IMR-90 (cell line): ENCODE data around the gene TSPAN1. TPM values are rescaled to one million over a fixed set of nuclear protein-coding genes. Genes with fewer than 3 reads are reported as not detected.

Experiments used
- ATAC-seq: fragments of 200-7000 bp; cut with Tn5 transposase; 2 replicates; pipeline ENCODE4 v1.9.1; 2020; ENCODE audit warnings: low read depth, mild to moderate bottlenecking, moderate library complexity
- BruUV-seq: library from RNA; stranded (reverse); fragments of 400-500 nt; replicated peaks from 2 replicates; lab custom pipeline; 2021; lab: Mats Ljungman, UMichigan
- CTCF ChIA-PET: fragments of 300-600 bp; formaldehyde crosslinking; extraction: SDS; loops from one replicate; lab custom pipeline; 2021; ENCODE audit warnings: antibody characterized with exemption; lab: Yijun Ruan, JAX
- POLR2A ChIA-PET: fragments of 300-600 bp; sonication (Branson Sonifier 250); formaldehyde crosslinking; loops from one replicate; lab custom pipeline; 2022; ENCODE audit warnings: antibody characterized with exemption; ENCODE audit not compliant: unreplicated experiment; lab: Charles Lee
- DNase-seq: peaks from one replicate; pipeline ENCODE4 v3.0.0; 2013
- H2AFZ ChIP-seq: replicated peaks from 2 replicates; pipeline ENCODE3; 2013; ENCODE audit warnings: low read length, mild to moderate bottlenecking; ENCODE audit not compliant: poor library complexity
- H2AK5ac ChIP-seq: 2 replicates; pipeline ENCODE4 v1.6.1; 2013; ENCODE audit warnings: low read depth, low read length, inconsistent platforms
- H2AK9ac ChIP-seq: replicated peaks from 2 replicates; pipeline ENCODE3; 2013; ENCODE audit warnings: mild to moderate bottlenecking, low read depth, low read length, moderate library complexity; ENCODE audit not compliant: poor library complexity
- H2BK120ac ChIP-seq: 2 replicates; pipeline ENCODE4 v1.6.1; 2013; ENCODE audit warnings: low read depth, low read length, inconsistent platforms
- H2BK15ac ChIP-seq: 3 replicates; pipeline ENCODE4 v1.6.1; 2013; ENCODE audit warnings: low read depth, low read length, inconsistent platforms
- H2BK20ac ChIP-seq: 2 replicates; pipeline ENCODE4 v1.6.1; 2013; ENCODE audit warnings: low read depth, mild to moderate bottlenecking, inconsistent platforms, low read length, moderate library complexity
- H2BK5ac ChIP-seq: 2 replicates; pipeline ENCODE4 v1.6.1; 2013; ENCODE audit warnings: mild to moderate bottlenecking, low read depth, low read length, inconsistent platforms; ENCODE audit not compliant: poor library complexity, severe bottlenecking
- H3K14ac ChIP-seq: replicated peaks from 2 replicates; pipeline ENCODE4 v1.6.1; 2013; ENCODE audit warnings: low read depth, low read length, inconsistent platforms
- H3K18ac ChIP-seq: 2 replicates; pipeline ENCODE4 v1.6.1; 2013; ENCODE audit warnings: low read depth, low read length, control low read depth
- H3K23ac ChIP-seq: 2 replicates; pipeline ENCODE4 v1.6.1; 2013; ENCODE audit warnings: low read depth, low read length, inconsistent platforms
- H3K27ac ChIP-seq: 2 replicates; pipeline ENCODE4 v1.5.1; 2013; ENCODE audit warnings: mild to moderate bottlenecking, control low read depth, low read length; ENCODE audit not compliant: insufficient read depth
- H3K27me3 ChIP-seq: 2 replicates; pipeline ENCODE4 v1.6.1; 2013; ENCODE audit warnings: low read length; ENCODE audit not compliant: control insufficient read depth, insufficient read depth
- H3K36me3 ChIP-seq: 2 replicates; pipeline ENCODE4 v1.6.1; 2013; ENCODE audit warnings: low read length, mixed read lengths; ENCODE audit not compliant: control insufficient read depth, insufficient read depth
- H3K4ac ChIP-seq: 2 replicates; pipeline ENCODE4 v1.6.1; 2013; ENCODE audit warnings: low read depth, low read length, inconsistent platforms
- H3K4me1 ChIP-seq: 2 replicates; pipeline ENCODE4 v1.6.1; 2013; ENCODE audit warnings: low read length, mixed read lengths; ENCODE audit not compliant: control insufficient read depth, insufficient read depth
- H3K4me2 ChIP-seq: 2 replicates; pipeline ENCODE4 v1.6.1; 2013; ENCODE audit warnings: low read depth, mild to moderate bottlenecking, control low read depth, low read length, moderate library complexity
- H3K4me3 ChIP-seq: 2 replicates; pipeline ENCODE4 v1.5.1; 2013; ENCODE audit warnings: low read depth, mild to moderate bottlenecking, control low read depth, low read length, moderate library complexity; ENCODE audit not compliant: insufficient read depth
- H3K56ac ChIP-seq: 2 replicates; pipeline ENCODE4 v1.6.1; 2013; ENCODE audit warnings: low read length, inconsistent platforms; ENCODE audit not compliant: insufficient read depth; ENCODE audit errors: extremely low read depth
- H3K79me1 ChIP-seq, 2 experiments: 2 replicates each; pipeline ENCODE4 v1.6.1; 2013; ENCODE audit warnings: low read length in 2 of 2, inconsistent platforms in 1 of 2, low read depth in 1 of 2
- H3K9ac ChIP-seq: 2 replicates; pipeline ENCODE4 v1.6.1; 2013; ENCODE audit warnings: low read depth, low read length, control low read depth
- H3K9me1 ChIP-seq: 2 replicates; pipeline ENCODE4 v1.6.1; 2013; ENCODE audit warnings: low read length, inconsistent platforms; ENCODE audit not compliant: insufficient read depth
- H3K9me3 ChIP-seq: 2 replicates; pipeline ENCODE4 v1.6.1; 2013; ENCODE audit warnings: low read length; ENCODE audit not compliant: control insufficient read depth, insufficient read depth
- H4K20me1 ChIP-seq: 2 replicates; pipeline ENCODE4 v1.6.1; 2013; ENCODE audit warnings: low read length, inconsistent platforms; ENCODE audit not compliant: insufficient read depth
- H4K5ac ChIP-seq: 2 replicates; pipeline ENCODE4 v1.6.1; 2013; ENCODE audit warnings: mild to moderate bottlenecking, low read depth, low read length, control low read depth
- H4K8ac ChIP-seq, 2 experiments: 2 replicates each; pipeline ENCODE4 v1.6.1; 2013; ENCODE audit warnings: low read depth in 2 of 2, low read length in 2 of 2, control low read depth in 1 of 2, inconsistent platforms in 1 of 2
- H4K91ac ChIP-seq: 2 replicates; pipeline ENCODE4 v1.6.1; 2013; ENCODE audit warnings: low read depth, low read length, inconsistent platforms; ENCODE audit not compliant: insufficient read depth
- BHLHE40 ChIP-seq: fragments of 150-350 bp; IDR thresholded peaks from 2 replicates; pipeline ENCODE4 v1.6.1; 2016; ENCODE audit warnings: mild to moderate bottlenecking, low read depth, low read length
- CHD1 ChIP-seq: IDR thresholded peaks from 2 replicates; pipeline ENCODE4 v1.6.1; 2012; ENCODE audit warnings: low read depth, low read length, improper control_type of control experiment
- FOS ChIP-seq: fragments of 150-350 bp; IDR thresholded peaks from 2 replicates; pipeline ENCODE4 v1.6.1; 2016; ENCODE audit warnings: low read depth, low read length
- WGBS, 2 experiments: methylation state at CpG; one replicate each; pipeline versions ENCODE4 v1.1.5 to v1.1.7; 2013; ENCODE audit warnings: missing lambda C conversion rate in 2 of 2; ENCODE audit not compliant: insufficient read length in 1 of 2; ENCODE audit errors: extremely low coverage in 2 of 2; 5-methylcytosine and 5-hydroxymethylcytosine counted together
- dilution Hi-C: fragments of 300-500 bp; cut with HindIII; formaldehyde crosslinking; loops from one replicate; pipeline ENCODE4 v1.14.3; 2018; ENCODE audit warnings: low sequenced_read_pairs; ENCODE audit not compliant: unreplicated experiment
- in situ Hi-C: fragments of 300-500 bp; cut with MboI; formaldehyde crosslinking; loops from 3 replicates; pipeline ENCODE4 v1.14.3; 2019; ENCODE audit warnings: low sequenced_read_pairs, inconsistent platforms, mixed read lengths
- intact Hi-C: fragments of 100-400 bp; cut with micrococcal nuclease; formaldehyde crosslinking; loops from 2 replicates; pipeline ENCODE4 v1.10.0; 2022
- polyA plus RNA-seq, 3 experiments: library from polyadenylated mRNA; depleted of rRNA; stranded (reverse); fragments of >200 nt; gene quantifications; 2 replicates each; pipeline ENCODE4 v1.2.3, GENCODE V29; 2012; ENCODE audit warnings: low replicate concordance in 1 of 3
- total RNA-seq: library from RNA; depleted of rRNA; stranded (reverse); fragments of >200 nt; gene quantifications from 2 replicates; pipeline ENCODE4 v1.2.3, GENCODE V29; 2012
- TF ChIP-seq, protein P1 (sequence below): fragments of 150-350 bp; IDR thresholded peaks from 2 replicates; pipeline ENCODE4 v1.6.1; 2016; ENCODE audit warnings: low read depth, mild to moderate bottlenecking, low read length, moderate library complexity, borderline replicate concordance

The TSPAN1 gene
- total and polyA plus RNA-seq, 2 of the 4 experiments (the other 2 are of a cell fraction) = 0.18 to 0.82 TPM

DNA sequence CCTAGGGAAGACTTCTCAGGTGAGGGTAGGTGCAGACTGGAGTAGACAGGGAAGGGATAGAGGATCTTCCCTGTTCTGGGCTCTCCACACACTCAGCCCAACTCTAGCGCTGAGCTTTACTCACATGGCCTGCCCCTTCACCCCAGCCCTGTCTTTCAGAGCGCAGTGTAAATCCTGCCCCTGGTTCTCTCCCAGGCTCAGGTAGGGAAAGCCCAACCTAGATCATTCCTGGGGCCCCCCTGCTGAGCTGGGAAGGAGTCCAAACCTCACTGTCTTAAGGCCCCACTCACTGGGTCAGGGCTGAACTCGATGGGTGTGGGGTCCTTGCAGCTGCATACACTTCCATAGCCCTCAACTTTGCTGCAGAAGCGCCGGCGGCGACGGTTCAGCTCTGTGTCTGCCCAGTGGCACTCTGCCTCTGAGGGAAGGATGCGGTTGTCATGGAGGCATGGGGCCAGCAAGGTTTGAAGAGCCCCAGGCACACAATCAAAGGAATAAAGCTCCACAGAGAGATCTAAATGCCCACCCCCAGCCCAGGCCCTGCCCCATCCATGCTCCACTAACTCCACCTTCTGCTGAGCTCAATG is 19.2 kb downstream of the TSPAN1 start:
- no peak overlapping the region for H2BK5ac ChIP-seq
- H3K4me2 ChIP-seq = no peak overlapping the region
- peaks cover 14 to 53% of the 10 kb centered on the region in 2 experiments for H3K79me1 ChIP-seq
- no peak overlapping the region for H3K23ac ChIP-seq
- peaks cover 28% of the 10 kb centered on the region for H3K9me1 ChIP-seq
- no peak overlapping the region for H3K4ac ChIP-seq
- dilution Hi-C loops (loop anchor here (25.0 kb wide), 1 partner anchor 157 kb away; no protein-coding TSS in a partner anchor), intact Hi-C loops (no loop called here), in situ Hi-C loops (no loop called here)
- no peak overlapping the region for H4K91ac ChIP-seq
- no peak overlapping the region for H4K5ac ChIP-seq
- H3K18ac ChIP-seq = no peak overlapping the region
- H3K56ac ChIP-seq = no peak overlapping the region
- H3K27me3 ChIP-seq = no peaks in the 10 kb centered on the region
- no peak overlapping the region for H2AFZ ChIP-seq
- ATAC-seq = no peak
- peaks cover 3% of the 10 kb centered on the region; the same call in 1 of the 2 replicates for H4K20me1 ChIP-seq
- H3K14ac ChIP-seq = no peak overlapping the region
- no peak for DNase-seq
- no TSS peak for BruUV-seq
- H4K8ac ChIP-seq = no peak overlapping the region
- no peak overlapping the region for H2AK5ac ChIP-seq
- H3K36me3 ChIP-seq = peaks cover 43% of the 10 kb centered on the region
- H3K4me3 ChIP-seq = no peak overlapping the region
- no peak overlapping the region for H3K9ac ChIP-seq
- H2AK9ac ChIP-seq = no peak overlapping the region
- WGBS, 2 experiments = 100% methylated on average over 4 of the region's 9 CpGs; no CpG with 5 or more reads in 1 of the 2 experiments
- TF ChIP-seq, protein P1, sequence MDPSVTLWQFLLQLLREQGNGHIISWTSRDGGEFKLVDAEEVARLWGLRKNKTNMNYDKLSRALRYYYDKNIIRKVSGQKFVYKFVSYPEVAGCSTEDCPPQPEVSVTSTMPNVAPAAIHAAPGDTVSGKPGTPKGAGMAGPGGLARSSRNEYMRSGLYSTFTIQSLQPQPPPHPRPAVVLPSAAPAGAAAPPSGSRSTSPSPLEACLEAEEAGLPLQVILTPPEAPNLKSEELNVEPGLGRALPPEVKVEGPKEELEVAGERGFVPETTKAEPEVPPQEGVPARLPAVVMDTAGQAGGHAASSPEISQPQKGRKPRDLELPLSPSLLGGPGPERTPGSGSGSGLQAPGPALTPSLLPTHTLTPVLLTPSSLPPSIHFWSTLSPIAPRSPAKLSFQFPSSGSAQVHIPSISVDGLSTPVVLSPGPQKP = no peak
- no peak for TF ChIP-seq BHLHE40
- TF ChIP-seq FOS = no peak
- TF ChIP-seq CHD1 = no peak
- ChIA-PET CTCF (no interaction called here), POLR2A (no interaction called here)
- H3K27ac ChIP-seq = no peak overlapping the region
- H3K9me3 ChIP-seq = no peaks in the 10 kb centered on the region
- no peak overlapping the region for H2BK15ac ChIP-seq
- H3K4me1 ChIP-seq = peaks cover 14% of the 10 kb centered on the region
- no peak overlapping the region for H2BK120ac ChIP-seq
- H2BK20ac ChIP-seq = no peak overlapping the region
